ENCODE data around the gene LDHAL6B. TPM values are rescaled to one million over a fixed set of nuclear protein-coding genes. Genes with fewer than 3 reads are reported as not detected.
A peak's percentile ranks its signal among the peaks of the same experiment; 100 is the strongest.

The LDHAL6B gene
- total RNA-seq, 3 donors from 2014 or later, result not detected

GRCh38 chr15:59240036-59240435 is 33.4 kb downstream of the LDHAL6B start:
- intact Hi-C loops (cut with DNase I; ENCODE audit: low total_unique reads), result no loop called here
- Histone ChIP-seq H3K36me3 (no peaks in the 10 kb centered on the region), H3K27me3 (no peaks in the 10 kb centered on the region), H3K4me1 (no peaks in the 10 kb centered on the region), H3K27ac (no peak overlapping the region), H3K4me3 (no peak overlapping the region), H3K9me3 (no peaks in the 10 kb centered on the region)
- DNase-seq (ENCODE audit: low spot score in 2 of 2), result no peak
- TF ChIP-seq POLR2A (IDR thresholded peaks at IDR 0.05) (no peak), POLR2AphosphoS5 (IDR thresholded peaks at IDR 0.05) (no peak)

GRCh38 chr15:59242649-59243048 is 36.0 kb downstream of the LDHAL6B start:
- H3K27me3 ChIP-seq, result no peaks in the 10 kb centered on the region
- DNase-seq (ENCODE audit: low spot score in 2 of 2), result no peak
- H3K4me3 ChIP-seq, result no peak overlapping the region
- H3K4me1 ChIP-seq, result no peaks in the 10 kb centered on the region
- no peaks in the 10 kb centered on the region for H3K9me3 ChIP-seq
- H3K36me3 ChIP-seq, result no peaks in the 10 kb centered on the region
- intact Hi-C loops (cut with DNase I; ENCODE audit: low total_unique reads), result no loop called here
- no peak overlapping the region for H3K27ac ChIP-seq
- TF ChIP-seq POLR2AphosphoS5 (IDR thresholded peaks at IDR 0.05) (no peak), POLR2A (IDR thresholded peaks at IDR 0.05) (no peak)

- no peak for DNase-seq (ENCODE audit: low spot score in 2 of 2)
- TF ChIP-seq POLR2AphosphoS5 (IDR thresholded peaks at IDR 0.05) (no peak), CTCF (IDR thresholded peaks at IDR 0.05) (no peak), POLR2A (IDR thresholded peaks at IDR 0.05) (no peak)
- intact Hi-C loops (cut with DNase I; ENCODE audit: low total_unique reads), result no loop called here
- no peaks in the 10 kb centered on the region for H3K36me3 ChIP-seq
- H3K27me3 ChIP-seq, result no peaks in the 10 kb centered on the region
- no peaks in the 10 kb centered on the region for H3K4me1 ChIP-seq
- no peak overlapping the region for H3K27ac ChIP-seq
- no peak overlapping the region for H3K4me3 ChIP-seq
- H3K9me3 ChIP-seq, result no peaks in the 10 kb centered on the region
These were observed 37.0 kb downstream of the LDHAL6B start for GRCh38 chr15:59243622-59244021.

- intact Hi-C loops (cut with DNase I; ENCODE audit: low total_unique reads), result no loop called here
- Histone ChIP-seq H3K4me1 (no peaks in the 10 kb centered on the region), H3K27ac (no peak overlapping the region)
These were observed 37.7 kb downstream of the LDHAL6B start for GRCh38 chr15:59244337-59244736.

GRCh38 chr15:59245559-59245958 is 38.9 kb downstream of the LDHAL6B start:
- Histone ChIP-seq H3K4me1 (no peaks in the 10 kb centered on the region), H3K9me3 (no peaks in the 10 kb centered on the region), H3K36me3 (no peaks in the 10 kb centered on the region), H3K27ac (no peak overlapping the region), H3K27me3 (no peaks in the 10 kb centered on the region), H3K4me3 (no peak overlapping the region)
- DNase-seq (ENCODE audit: low spot score in 2 of 2), result no peak
- TF ChIP-seq POLR2A (IDR thresholded peaks at IDR 0.05) (no peak), CTCF (IDR thresholded peaks at IDR 0.05) (no peak)
- intact Hi-C loops (cut with DNase I; ENCODE audit: low total_unique reads), result loop anchor here (1.0 kb wide), 1 partner anchor 41 kb away; no protein-coding TSS in a partner anchor

More at GRCh38 chr15:59244337-59244736, 37.7 kb downstream of the LDHAL6B start:
- Histone ChIP-seq H3K9me3 (no peaks in the 10 kb centered on the region), H3K27me3 (no peaks in the 10 kb centered on the region), H3K36me3 (no peaks in the 10 kb centered on the region), H3K4me3 (no peak overlapping the region)
- no peak for TF ChIP-seq CTCF (IDR thresholded peaks at IDR 0.05)
- no peak for TF ChIP-seq POLR2A (IDR thresholded peaks at IDR 0.05)
- TF ChIP-seq POLR2AphosphoS5 (IDR thresholded peaks at IDR 0.05), result no peak
- no peak for DNase-seq (ENCODE audit: low spot score in 2 of 2)

- H3K9me3 ChIP-seq, result no peaks in the 10 kb centered on the region
- TF ChIP-seq POLR2A (IDR thresholded peaks at IDR 0.05), result no peak
- peak; percentile 20 to 44 (median 34) for TF ChIP-seq CTCF (IDR thresholded peaks at IDR 0.05)
- no peak for TF ChIP-seq POLR2AphosphoS5 (IDR thresholded peaks at IDR 0.05)
- no peaks in the 10 kb centered on the region for H3K36me3 ChIP-seq
- no peak overlapping the region for H3K4me3 ChIP-seq
- no peak overlapping the region for H3K27ac ChIP-seq
- DNase-seq (ENCODE audit: low spot score in 2 of 2), result no peak
- no peaks in the 10 kb centered on the region for H3K4me1 ChIP-seq
- no peaks in the 10 kb centered on the region for H3K27me3 ChIP-seq
- intact Hi-C loops (cut with DNase I; ENCODE audit: low total_unique reads), result no loop called here
These were observed 40.7 kb downstream of the LDHAL6B start for GRCh38 chr15:59247364-59247763.
